ENCODE data around the gene TAF11L9. TPM values are rescaled to one million over a fixed set of nuclear protein-coding genes. Genes with fewer than 3 reads are reported as not detected.

Gene TAF11L9
- total and polyA plus RNA-seq, 4 experiments from 2014 or later: not detected

Other genes with a start within 250 kb of the TAF11L9 start
- not detected for gene TAF11L2, start 96.2 kb downstream of the TAF11L9 start, total RNA-seq
- not detected for gene TAF11L2, start 96.2 kb downstream of the TAF11L9 start, polyA plus RNA-seq
- not detected for gene TAF11L3, start 76.0 kb downstream of the TAF11L9 start, total RNA-seq
- gene TAF11L3, start 76.0 kb downstream of the TAF11L9 start, polyA plus RNA-seq: not detected
- gene TAF11L4, start 72.6 kb downstream of the TAF11L9 start, total RNA-seq: not detected
- not detected for gene TAF11L4, start 72.6 kb downstream of the TAF11L9 start, polyA plus RNA-seq
- gene TAF11L5, start 69.2 kb downstream of the TAF11L9 start, total RNA-seq: not detected
- gene TAF11L5, start 69.2 kb downstream of the TAF11L9 start, polyA plus RNA-seq: not detected
- not detected for gene TAF11L6, start 65.7 kb downstream of the TAF11L9 start, total RNA-seq
- gene TAF11L6, start 65.7 kb downstream of the TAF11L9 start, polyA plus RNA-seq: not detected
- not detected for gene TAF11L7, start 8.6 kb downstream of the TAF11L9 start, total RNA-seq
- not detected for gene TAF11L7, start 8.6 kb downstream of the TAF11L9 start, polyA plus RNA-seq
- not detected for gene TAF11L8, start 3.4 kb downstream of the TAF11L9 start, total RNA-seq
- gene TAF11L8, start 3.4 kb downstream of the TAF11L9 start, polyA plus RNA-seq: not detected
- not detected for gene TAF11L10, start 3.4 kb upstream of the TAF11L9 start, total RNA-seq
- not detected for gene TAF11L10, start 3.4 kb upstream of the TAF11L9 start, polyA plus RNA-seq
- not detected for gene TAF11L11, start 9.8 kb upstream of the TAF11L9 start, total RNA-seq
- gene TAF11L11, start 9.8 kb upstream of the TAF11L9 start, polyA plus RNA-seq: not detected
- not detected for gene TAF11L12, start 16.0 kb upstream of the TAF11L9 start, total RNA-seq
- not detected for gene TAF11L12, start 16.0 kb upstream of the TAF11L9 start, polyA plus RNA-seq
- not detected for gene TAF11L13, start 37.7 kb upstream of the TAF11L9 start, total RNA-seq
- not detected for gene TAF11L13, start 37.7 kb upstream of the TAF11L9 start, polyA plus RNA-seq
- gene TAF11L14, start 40.1 kb upstream of the TAF11L9 start, total RNA-seq: not detected
- gene TAF11L14, start 40.1 kb upstream of the TAF11L9 start, polyA plus RNA-seq: not detected

All from CD4-positive, alpha-beta memory T cell (primary cell).